ENCODE data around the gene CD300LF.

GRCh38 chr17:74695629-74696028, 17.1 kb downstream of the CD300LF start:
- TF ChIP-seq CTCF (IDR thresholded peaks at IDR 0.05; ENCODE audit: poor library complexity) (no peak), EZH2phosphoT487 (IDR thresholded peaks at IDR 0.05; ENCODE audit: low read depth, severe bottlenecking, unreplicated experiment) (no peak), EZH2 (IDR thresholded peaks at IDR 0.05; ENCODE audit: borderline replicate concordance) (no peak)

All from hepatocyte (in vitro differentiated cells).